Neutrophil (primary cell): ENCODE data around the gene FUT2.
"Not testable (repeated sequence)": the region's sequence is repeated elsewhere in the genome, so short reads cannot be mapped to it uniquely, and the experiment has no call there.

Source experiments
- H3K27ac ChIP-seq: fragments of 200-600 bp; sonication (generic); 2 replicates; pipeline ENCODE4 v1.5.1; 2016; ENCODE audit warnings: mild to moderate bottlenecking, moderate library complexity
- H3K27me3 ChIP-seq: fragments of 200-600 bp; sonication (generic); 2 replicates; pipeline ENCODE4 v1.6.0; 2016; ENCODE audit warnings: mild to moderate bottlenecking
- H3K36me3 ChIP-seq: fragments of 200-600 bp; sonication (generic); 2 replicates; pipeline ENCODE4 v1.5.1; 2017
- H3K4me1 ChIP-seq, 2 experiments: fragments of 200-600 bp in 1 of 2; sonication (generic) in 1 of 2; 1 replicate in 1 of 2; 2 replicates in 1 of 2; pipeline versions ENCODE4 v1.5.1 to v1.6.1; 2013 to 2016; ENCODE audit warnings: low read depth in 1 of 2, low read length in 1 of 2, mild to moderate bottlenecking in 1 of 2, moderate library complexity in 1 of 2; ENCODE audit not compliant: control insufficient read depth in 1 of 2, insufficient read depth in 1 of 2
- H3K4me3 ChIP-seq, 2 experiments: fragments of 200-600 bp in 1 of 2; sonication (generic) in 1 of 2; 1 replicate in 1 of 2; 2 replicates in 1 of 2; pipeline ENCODE4 v1.5.1; 2013 to 2016; ENCODE audit warnings: low read depth in 1 of 2, low read length in 1 of 2, mild to moderate bottlenecking in 1 of 2, moderate library complexity in 1 of 2
- H3K9me3 ChIP-seq: fragments of 200-600 bp; sonication (generic); 2 replicates; pipeline ENCODE4 v1.5.1; 2016
- TF ChIP-seq, protein P1 (sequence below): fragments of 200-600 bp; sonication (generic); IDR thresholded peaks from 2 replicates; pipeline ENCODE4 v1.5.1; 2016; ENCODE audit warnings: antibody characterized with exemption

The FUT2 gene

DNA sequence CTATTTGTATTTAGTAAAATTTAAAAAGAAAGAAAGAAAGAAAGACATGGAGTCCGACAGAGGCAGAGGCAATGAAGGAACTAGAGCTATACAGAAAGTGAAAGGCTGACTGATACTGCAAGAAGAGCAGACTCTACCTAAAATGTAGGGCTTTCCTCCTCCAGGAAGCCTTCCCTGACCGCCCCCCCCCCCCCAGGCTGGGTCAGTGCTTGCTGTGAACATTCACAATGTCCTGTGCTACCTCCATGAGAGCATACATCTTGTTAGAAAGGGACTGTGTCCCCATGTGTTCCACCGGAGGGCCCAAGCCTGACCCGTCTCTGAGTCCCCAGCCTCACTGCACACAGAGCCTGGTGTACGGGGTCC lies 44.1 kb upstream of the FUT2 start:
- Histone ChIP-seq H3K9me3 (no peaks in the 10 kb centered on the region), H3K27ac (no peak overlapping the region), H3K4me1 (peaks cover 0 to under 1% of the 10 kb centered on the region in 2 experiments), H3K4me3 (no peak overlapping the region), H3K36me3 (no peaks in the 10 kb centered on the region), H3K27me3 (peaks cover 31% of the 10 kb centered on the region)
- TF ChIP-seq, protein P1, sequence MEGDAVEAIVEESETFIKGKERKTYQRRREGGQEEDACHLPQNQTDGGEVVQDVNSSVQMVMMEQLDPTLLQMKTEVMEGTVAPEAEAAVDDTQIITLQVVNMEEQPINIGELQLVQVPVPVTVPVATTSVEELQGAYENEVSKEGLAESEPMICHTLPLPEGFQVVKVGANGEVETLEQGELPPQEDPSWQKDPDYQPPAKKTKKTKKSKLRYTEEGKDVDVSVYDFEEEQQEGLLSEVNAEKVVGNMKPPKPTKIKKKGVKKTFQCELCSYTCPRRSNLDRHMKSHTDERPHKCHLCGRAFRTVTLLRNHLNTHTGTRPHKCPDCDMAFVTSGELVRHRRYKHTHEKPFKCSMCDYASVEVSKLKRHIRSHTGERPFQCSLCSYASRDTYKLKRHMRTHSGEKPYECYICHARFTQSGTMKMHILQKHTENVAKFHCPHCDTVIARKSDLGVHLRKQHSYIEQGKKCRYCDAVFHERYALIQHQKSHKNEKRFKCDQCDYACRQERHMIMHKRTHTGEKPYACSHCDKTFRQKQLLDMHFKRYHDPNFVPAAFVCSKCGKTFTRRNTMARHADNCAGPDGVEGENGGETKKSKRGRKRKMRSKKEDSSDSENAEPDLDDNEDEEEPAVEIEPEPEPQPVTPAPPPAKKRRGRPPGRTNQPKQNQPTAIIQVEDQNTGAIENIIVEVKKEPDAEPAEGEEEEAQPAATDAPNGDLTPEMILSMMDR: no peak

DNA sequence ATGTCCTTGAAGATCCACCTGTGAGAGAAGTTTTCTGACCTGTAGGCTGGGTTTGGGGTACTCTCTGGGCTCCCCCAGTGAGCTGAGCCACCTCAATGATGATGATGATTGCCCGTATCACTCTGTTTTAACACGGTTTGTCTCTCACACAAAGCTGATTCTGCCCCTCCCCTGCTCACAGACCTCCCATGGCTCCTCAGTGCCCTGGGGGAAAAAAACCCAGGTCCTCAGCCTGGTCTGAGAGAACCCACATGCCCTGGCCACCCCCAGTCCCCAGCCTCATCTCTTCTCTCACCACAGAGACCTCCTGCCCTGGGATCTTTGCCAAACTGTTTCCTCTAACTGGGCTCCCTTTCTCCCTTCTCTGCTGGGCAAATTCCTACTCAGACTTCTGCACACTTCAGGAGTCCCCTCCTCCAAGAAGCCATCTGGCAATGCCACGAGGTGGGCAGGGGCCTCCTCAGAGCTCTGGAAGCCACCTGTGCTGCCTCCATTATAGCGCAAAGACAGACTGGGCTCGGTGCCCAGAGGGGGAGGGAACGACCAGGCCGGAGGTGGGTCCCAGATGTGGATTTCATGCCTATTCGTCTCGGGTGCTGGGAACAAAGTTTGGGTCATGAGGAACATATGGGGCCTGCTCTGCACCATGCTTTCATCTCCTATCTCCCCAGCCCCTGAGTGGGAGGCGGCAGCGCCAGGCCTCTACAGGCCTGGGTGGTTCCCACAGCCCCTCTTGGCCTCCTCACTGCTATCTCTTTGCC lies 41.3 kb upstream of the FUT2 start:
- Histone ChIP-seq H3K4me1 (no peaks in the 10 kb centered on the region), H3K36me3 (no peaks in the 10 kb centered on the region), H3K27me3 (peaks cover 15% of the 10 kb centered on the region), H3K27ac (no peak overlapping the region), H3K4me3 (no peak overlapping the region), H3K9me3 (no peaks in the 10 kb centered on the region)
- TF ChIP-seq, protein P1: no peak

- Histone ChIP-seq H3K9me3 (no peaks in the 10 kb centered on the region), H3K27me3 (peaks cover 11% of the 10 kb centered on the region)
These were observed 38.8 kb upstream of the FUT2 start for GRCh38 chr19:48656840-48657474.

GRCh38 chr19:48657828-48658227 lies 37.9 kb upstream of the FUT2 start:
- peaks cover 10% of the 10 kb centered on the region for H3K27me3 ChIP-seq
- H3K27ac ChIP-seq, H3K4me3 ChIP-seq, H3K36me3 ChIP-seq, H3K9me3 ChIP-seq: not testable (repeated sequence)
- peaks cover 0 to 14% of the 10 kb centered on the region in 2 experiments for H3K4me1 ChIP-seq

More at GRCh38 chr19:48656840-48657474, 38.8 kb upstream of the FUT2 start:
- TF ChIP-seq, protein P1: no peak
- no peak overlapping the region for H3K4me3 ChIP-seq
- peaks cover 0 to 14% of the 10 kb centered on the region in 2 experiments for H3K4me1 ChIP-seq
- no peaks in the 10 kb centered on the region for H3K36me3 ChIP-seq
- no peak overlapping the region for H3K27ac ChIP-seq

DNA sequence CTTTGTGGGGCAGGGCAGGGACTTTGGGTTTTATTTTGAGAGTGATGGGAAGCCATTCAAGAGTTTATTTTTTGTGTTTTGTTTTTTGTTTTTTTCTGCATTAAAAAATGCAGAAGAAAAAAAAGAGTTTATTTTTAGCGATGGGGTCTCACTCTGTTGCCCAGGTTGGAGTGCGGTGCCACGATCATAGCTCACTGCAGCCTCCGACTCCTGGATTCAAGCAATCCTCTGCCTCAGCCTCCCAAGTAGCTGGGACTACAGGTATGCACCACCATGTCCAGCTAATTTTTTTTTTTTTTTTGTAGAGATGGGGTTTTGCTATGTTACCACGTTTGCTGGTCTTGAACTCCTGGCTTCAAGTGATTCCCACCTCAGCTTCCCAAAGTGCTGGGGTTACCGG lies 37.3 kb upstream of the FUT2 start:
- no peaks in the 10 kb centered on the region for H3K36me3 ChIP-seq
- peaks cover 5% of the 10 kb centered on the region for H3K27me3 ChIP-seq
- H3K27ac ChIP-seq: no peak overlapping the region
- no peaks in the 10 kb centered on the region for H3K9me3 ChIP-seq
- H3K4me3 ChIP-seq: no peak overlapping the region
- peaks cover 0 to 14% of the 10 kb centered on the region in 2 experiments for H3K4me1 ChIP-seq
- TF ChIP-seq, protein P1: no peak

DNA sequence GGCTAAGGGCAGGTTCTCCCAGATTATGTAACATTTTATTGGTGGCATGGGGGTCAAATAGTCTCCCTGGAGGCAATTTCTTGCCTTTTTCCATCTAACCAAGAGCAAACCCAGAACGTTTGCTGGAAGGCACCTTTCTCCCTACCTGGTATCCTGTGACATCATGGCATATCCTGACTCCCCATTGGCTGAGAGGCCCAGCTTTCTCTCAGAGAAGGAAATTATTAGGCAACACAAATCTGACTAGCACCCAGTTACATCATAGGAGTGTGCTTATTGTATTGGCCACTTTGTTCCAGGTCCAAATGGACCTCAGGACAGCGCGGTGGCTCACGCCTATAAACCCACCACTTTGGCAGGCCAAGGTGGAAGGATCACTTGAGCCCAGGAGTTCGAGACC lies 36.0 kb upstream of the FUT2 start:
- Histone ChIP-seq H3K27ac (no peak overlapping the region), H3K4me3 (no peak overlapping the region), H3K36me3 (no peaks in the 10 kb centered on the region), H3K27me3 (peaks cover 5% of the 10 kb centered on the region), H3K9me3 (no peaks in the 10 kb centered on the region), H3K4me1 (peaks cover 0 to 14% of the 10 kb centered on the region in 2 experiments)
- TF ChIP-seq, protein P1: no peak
